Measurements from ENCODE around the gene PRM1. TPM values are rescaled to one million over a fixed set of nuclear protein-coding genes. Genes with fewer than 3 reads are reported as not detected.

Gene PRM1
- total RNA-seq, 1 donor from 2014 or later, result not detected

DNA sequence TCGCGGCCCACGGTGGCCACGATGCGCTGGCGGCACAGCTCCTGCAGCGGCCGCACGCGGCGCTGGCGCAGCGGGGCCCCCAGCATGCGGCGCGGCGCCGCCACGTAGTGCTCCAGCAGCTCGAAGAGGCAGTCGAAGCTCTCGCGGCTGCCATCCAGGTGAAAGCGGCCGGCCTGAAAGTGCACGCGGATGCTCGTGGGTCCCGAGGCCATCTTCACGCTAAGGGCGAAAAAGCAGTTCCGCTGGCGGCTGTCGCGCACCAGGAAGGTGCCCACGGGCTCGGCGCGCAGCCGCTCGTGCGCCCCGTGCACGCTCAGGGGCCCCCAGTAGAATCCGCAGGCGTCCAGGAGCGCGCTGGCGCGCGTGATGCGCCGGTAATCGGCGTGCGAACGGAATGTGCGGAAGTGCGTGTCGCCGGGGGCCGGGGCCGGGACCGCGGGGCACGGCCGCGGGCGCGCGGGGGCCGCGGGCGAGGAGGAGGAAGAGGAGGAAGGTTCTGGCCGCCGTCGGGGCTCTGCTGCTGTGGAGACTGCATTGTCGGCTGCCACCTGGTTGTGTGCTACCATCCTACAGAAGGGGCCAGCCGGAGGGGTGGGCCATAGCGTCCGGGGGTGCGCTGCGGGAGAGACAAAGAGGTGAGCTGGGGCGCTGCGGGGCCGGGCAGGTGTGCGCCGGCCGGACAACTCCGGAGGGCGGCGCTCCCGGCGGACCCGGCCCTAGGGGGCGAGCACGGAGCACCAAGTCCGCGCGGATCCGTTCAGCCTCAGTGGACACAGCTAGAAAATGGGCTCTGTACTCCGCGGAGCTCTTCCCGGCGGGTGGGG, 26.0 kb downstream of the PRM1 start:
- intact Hi-C loops (cut with micrococcal nuclease), result loop anchor here (1.0 to 10.0 kb wide), 7 partner anchors 63 to 660 kb away; partner anchors contain the start of genes CIITA, GSPT1, LITAF and ZC3H7A

DNA sequence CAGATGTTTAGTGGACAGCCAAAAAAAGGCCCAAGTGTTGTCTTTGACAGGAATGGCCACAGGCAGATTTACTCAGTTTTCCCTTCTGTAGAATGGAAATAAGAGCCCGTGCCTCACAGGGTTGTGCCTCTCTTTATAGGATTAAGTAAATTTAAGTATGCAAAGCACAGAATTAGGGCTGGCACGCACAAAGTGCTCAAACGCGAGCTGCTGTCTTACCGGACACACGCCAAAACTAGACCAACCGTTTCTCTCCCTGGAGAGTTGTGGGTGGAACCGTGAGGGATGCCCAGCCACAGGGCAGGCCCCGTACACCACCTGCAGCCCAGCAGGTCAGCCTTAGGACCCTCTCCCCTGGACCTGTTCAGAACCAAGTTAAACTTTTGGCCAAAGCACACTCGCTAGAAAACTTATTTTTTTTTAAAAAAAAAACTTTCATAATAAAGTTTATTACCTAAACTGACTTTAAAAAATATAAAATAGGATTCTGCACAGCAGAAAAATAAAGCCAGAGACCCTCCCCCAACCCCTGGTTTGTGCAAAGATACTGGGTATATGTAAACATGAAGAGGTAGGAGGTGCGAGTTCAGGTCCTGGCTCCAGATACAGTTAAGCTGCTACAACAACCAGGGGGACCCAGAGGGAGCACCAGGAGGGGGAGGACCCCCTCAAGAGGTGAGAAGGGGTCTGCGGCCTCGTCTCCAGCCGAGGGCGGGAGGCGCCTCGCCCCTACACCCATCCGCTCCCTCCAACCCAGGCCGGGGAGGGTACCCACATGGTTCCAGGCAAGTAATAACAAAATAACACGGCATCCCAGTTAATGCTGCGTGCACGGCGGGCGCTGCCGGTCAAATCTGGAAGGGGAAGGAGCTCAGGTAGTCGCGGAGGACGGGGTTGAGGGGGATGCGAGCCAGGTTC, 26.9 kb downstream of the PRM1 start:
- intact Hi-C loops (cut with micrococcal nuclease), result loop anchor here (1.0 to 10.0 kb wide), 9 partner anchors 21 to 661 kb away; partner anchors contain the start of genes CIITA, GSPT1, LITAF and ZC3H7A

DNA sequence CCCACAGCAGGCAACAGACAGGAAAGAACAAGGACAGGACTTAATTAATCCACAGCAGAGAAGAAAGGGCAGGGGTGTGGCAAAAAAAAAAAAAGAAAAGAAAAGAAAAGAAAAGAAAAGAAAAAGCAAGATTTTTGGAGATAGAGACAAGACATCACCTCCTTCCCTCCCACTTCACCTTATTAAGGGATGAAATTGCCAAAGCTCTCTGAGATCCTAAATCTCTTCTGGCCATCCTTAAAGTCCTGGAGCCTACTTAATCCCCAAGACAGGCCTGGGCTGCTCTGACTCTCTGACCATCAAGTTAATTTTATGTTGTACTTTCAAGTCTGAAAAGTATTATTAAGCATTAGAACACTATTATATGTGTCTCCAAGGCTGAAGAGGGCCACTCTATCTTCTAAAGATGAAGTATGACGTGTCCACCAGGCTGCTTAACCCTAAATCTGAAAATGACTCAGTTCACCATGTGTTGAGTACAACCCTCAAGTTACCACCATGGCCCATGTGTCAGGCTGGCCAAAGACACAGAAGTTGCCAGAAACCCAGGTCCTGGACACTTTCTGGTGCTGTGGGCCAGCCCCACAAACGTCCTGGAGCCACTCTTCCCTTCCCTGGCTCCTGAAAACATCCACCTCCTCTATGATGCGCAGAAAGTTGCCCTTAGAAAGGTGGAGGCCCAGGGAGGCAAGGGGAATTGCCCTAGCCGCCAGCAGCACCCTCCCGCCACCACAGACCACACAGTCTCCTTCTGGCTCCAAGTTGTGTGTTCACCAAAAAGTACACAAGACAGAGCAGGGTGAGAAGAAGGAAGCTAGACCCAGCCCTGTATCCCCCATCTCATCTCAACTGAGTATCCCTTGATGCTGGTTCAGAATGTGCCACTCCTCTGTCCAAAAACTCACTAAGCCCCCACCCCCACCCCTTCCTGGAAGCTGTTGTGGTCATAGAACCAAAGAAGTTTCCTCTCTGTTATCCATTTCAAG, 27.8 kb downstream of the PRM1 start:
- intact Hi-C loops (cut with micrococcal nuclease), result loop anchor here (1.0 to 10.0 kb wide), 9 partner anchors 20 to 661 kb away; partner anchors contain the start of genes CIITA, GSPT1, LITAF and ZC3H7A

DNA sequence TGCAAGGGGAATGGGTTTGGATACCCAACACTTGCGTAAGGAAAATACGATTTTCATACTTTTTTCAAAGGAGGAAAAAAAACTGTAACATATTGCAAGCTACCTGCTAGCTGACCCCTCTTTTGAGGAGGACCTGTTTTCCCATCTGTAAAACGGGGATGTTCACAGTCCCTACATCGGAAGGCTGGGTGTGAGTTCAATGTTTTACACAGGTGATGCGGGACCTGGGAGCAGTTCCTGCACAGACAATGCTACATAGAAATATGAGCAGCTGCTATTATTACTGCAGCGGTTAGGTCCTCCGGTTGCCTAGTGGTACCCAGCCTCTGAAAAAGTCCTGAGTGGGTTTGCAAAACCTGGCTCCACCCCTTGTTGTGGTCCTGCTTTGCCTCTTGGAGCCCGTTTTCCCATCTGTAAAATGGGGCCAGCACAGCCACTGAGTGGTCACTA, 28.6 kb downstream of the PRM1 start:
- intact Hi-C loops (cut with micrococcal nuclease), result loop anchor here (1.0 to 10.0 kb wide), 8 partner anchors 27 to 662 kb away; partner anchors contain the start of genes CIITA, GSPT1, LITAF and ZC3H7A

DNA sequence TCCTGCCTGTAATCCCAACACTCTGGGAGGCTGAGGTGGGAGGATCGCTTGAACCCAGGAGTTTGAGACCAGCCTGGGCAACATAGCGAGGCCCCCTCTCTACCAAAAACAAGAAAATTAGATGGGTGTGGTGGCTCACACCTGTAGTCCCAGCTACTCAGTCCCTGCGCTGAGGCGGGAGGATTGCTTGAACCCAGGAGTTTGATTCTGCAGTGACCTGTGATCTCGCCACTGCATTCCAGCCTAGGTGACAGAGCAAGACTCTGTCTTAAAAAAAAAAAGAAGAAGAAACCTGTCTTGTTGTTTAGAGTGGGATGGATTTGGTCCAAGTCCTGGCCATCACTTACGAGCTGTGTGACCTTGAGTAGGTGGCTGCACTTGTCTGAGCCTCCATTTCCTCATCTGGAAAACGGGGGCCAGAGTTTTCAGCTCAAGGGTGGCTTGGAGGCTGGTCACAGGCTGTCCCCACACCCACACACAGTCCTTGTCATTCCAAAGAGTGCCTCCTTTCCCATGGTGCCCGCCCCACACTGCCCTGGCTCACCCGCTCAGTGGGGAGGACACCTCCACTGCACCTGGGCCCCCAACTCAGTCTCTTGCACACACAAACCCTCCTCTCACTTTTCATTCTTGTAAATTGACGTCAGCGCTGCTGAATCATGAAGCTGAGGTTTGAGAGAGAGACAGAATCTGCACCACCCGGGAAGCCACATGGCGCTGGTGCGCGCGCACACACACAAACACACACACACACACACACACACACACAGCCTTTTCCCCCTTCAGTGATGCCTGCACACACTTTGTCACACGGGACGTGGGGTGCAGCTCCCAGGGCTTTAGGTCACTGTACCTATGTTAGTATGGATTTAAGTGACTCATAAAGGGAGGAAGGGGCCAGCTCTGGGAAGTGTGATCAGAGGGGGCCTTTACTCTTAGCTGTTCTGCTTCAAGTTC, 29.3 kb downstream of the PRM1 start:
- intact Hi-C loops (cut with micrococcal nuclease), result loop anchor here (1.0 to 10.0 kb wide), 8 partner anchors 27 to 663 kb away; partner anchors contain the start of genes CIITA, GSPT1, LITAF and ZC3H7A

DNA sequence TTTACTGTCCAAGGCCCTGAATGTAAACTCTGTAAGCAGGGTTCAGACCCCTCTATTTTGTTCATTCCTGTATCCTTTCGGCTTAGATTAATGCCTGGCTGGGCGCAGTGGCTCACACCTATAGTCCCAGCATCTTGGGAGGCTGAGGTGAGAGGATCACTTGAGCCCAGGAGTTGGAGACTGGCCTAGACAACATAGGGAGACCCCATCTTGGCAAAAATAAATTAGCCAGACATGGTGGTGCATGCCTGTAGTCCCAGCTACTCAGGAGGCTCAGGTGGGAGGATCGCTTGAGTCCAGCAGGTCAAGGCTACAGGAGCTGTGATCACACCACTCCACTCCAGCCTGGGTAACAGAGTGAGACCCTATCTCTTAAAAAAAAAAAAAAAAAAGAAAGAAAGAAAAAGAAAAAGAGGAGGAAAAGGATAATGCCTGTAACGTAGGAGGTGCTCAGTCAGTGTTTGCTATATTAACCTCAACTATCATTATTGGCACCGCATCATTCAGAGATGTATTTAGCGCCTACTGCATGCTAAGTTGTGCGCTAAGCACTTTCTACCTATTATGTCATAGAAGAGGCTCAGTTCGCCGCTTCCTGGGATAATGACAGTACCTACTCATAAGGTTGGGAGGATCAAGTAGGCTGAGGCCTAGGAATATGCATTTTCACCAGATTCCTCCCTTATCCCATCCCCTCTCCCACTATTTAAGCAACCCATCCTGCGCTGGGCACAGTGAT, 30.2 kb downstream of the PRM1 start:
- intact Hi-C loops (cut with micrococcal nuclease), result loop anchor here (5.0 to 10.0 kb wide), 5 partner anchors 59 to 664 kb away; partner anchors contain the start of genes CIITA, GSPT1, LITAF and ZC3H7A

DNA sequence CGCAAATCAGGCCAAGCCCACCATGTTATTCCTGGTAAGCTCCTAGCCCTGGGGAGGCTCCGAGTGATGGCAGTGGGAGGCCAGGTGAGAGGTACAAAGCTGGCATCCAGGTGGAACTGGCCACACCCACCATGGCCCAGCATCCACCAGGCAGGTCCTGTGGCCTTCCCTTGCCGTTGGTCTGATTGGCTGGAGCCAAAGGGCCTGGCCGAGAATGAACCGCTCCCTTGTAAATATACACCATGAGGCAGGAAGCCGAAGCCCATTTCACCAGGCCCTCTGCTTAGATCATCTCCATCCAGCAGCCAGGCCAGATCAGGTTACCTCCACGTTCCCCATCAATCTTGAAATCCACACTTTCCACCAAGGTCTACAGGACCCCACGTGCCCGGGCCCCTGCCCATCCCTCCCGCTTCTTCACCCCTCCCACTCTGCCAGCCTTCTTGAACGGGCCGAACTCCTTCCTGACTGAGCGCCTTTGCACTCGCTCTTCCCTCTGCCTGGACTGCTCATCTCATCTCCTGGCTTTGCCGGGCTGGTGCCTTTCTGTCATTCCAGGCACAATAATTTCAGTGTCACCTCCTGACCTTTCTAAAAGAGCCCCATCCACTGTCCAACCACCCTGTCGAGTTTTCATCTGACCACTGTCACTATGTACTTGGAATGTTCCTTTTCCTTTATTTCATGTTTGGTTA, 30.9 kb downstream of the PRM1 start:
- intact Hi-C loops (cut with micrococcal nuclease), result loop anchor here (5.0 to 10.0 kb wide), 5 partner anchors 58 to 665 kb away; partner anchors contain the start of genes CIITA, GSPT1, LITAF and ZC3H7A

DNA sequence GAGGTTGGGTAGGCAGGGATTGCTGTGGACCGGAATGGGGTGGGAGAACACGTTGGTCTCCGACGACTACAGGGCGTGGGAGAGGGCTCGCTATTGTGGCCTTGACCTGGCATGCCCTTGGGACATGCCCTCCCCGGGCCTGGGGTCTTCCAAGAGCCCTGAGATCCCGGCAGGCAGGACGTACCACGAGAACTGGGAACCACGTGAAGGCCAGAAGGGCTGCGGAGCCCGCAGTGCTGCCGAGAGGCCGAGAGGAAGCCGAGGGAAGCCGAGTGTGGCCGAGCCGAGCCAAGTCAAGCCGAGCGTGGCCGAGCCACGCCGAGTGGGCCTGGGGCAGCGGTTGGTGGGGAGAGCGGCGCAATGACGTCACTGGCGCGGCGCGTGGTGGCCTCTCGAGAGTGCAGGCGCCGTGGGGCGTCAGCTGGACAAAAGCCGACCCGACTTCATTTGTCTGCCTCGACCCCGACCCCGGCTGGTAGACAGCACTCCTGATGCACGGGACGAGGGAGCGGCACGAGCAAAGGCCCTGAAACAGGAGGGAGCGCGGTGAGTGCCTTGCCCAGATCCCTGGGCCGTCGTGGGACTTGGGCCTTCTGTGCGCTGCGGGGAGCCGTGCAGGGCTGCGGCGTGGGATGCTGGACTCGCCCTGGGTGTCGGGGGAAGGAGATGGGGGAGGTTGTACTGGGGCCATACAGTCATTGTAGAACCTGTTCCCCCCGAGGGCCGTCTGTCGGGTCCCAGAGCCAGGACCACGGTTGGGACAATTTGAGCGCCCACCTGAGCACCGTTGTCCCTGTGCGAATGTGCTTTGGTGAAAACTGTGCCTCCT, 31.7 kb downstream of the PRM1 start:
- intact Hi-C loops (cut with micrococcal nuclease), result loop anchor here (5.0 to 10.0 kb wide), 5 partner anchors 57 to 665 kb away; partner anchors contain the start of genes CIITA, GSPT1, LITAF and ZC3H7A

DNA sequence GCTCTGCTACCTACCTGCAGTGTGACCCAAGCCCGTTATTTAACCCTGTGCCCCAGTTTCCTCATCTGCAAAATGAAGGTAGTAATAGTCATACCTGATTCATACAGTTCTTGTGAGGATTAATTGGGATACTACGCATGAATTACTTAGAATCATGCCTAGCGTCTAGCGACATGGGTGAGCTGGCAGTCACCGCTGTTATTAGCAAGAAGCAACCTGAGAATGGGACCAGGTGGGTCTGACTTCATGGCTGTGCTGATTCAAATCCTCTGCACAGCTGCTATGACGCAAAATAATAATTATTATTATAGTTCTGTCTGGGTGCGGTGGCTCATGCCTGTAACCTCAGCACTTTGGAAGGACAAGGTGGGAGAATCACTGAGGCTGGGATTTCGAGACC, 33.0 kb downstream of the PRM1 start:
- intact Hi-C loops (cut with micrococcal nuclease), result no loop called here

DNA sequence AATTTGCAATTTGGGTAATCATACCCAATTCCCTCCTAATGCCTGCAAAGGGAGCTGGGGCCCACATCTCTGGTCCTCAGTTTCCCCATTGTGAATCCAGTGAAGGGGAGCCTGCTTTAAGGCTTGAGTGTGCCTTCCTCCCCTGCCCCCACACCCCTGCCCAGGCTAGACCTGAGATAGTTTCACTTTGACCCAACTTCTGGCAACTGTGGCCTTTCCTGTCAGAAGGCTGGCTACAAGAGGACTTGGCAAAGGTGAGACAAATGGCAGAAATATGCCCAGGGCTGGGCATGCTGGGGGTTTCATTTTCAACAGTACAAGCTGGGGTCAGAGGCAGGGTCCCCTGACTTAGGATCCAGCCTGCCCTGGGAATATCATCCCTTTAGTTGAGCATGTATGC, 35.1 kb downstream of the PRM1 start:
- intact Hi-C loops (cut with micrococcal nuclease), result no loop called here

DNA sequence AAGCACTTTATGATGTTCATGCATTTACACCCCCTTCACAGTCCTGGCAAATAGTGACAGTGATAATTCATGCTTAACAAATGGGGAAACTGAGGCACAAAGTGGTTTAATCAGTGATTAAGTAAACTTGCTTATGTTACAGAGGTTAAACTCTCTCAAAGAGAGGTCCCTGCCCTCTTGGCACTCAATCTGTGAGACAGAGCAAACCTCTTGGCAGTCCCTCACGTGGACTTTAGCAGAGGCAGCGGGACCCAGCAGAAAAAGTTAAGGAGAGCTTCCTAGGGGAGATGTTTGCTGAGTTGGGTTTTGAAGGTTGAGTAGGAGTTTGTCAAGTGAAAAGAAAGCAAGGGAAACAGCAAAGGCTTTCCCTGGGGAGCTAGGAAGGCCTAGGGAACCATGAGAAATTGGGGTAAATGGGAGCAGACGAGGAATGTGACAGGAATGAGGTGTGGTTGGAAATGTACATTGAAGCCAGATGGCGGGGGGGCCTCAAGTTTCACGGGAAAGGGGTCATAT, 35.9 kb downstream of the PRM1 start:
- intact Hi-C loops (cut with micrococcal nuclease), result no loop called here

DNA sequence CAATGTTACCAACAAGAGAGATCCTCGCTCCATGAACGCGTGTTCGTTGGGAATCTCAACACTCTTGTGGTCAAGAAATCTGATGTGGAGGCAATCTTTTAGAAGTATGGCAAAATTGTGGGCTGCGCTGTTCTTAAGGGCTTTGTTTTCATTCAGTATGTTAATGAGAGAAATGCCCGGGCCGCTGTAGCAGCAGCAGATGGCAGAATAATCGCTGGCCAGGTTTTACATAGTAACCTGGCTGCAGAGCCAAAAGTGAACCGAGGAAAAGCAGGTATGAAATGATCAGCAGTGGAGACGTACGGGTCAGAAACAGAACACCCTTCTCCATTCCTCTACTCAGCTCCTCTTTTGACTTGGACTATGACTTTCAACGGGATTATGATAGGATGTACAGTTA, 38.5 kb downstream of the PRM1 start:
- intact Hi-C loops (cut with micrococcal nuclease), result loop anchor here (1.0 kb wide), 1 partner anchor 8 kb away; no protein-coding TSS in a partner anchor

DNA sequence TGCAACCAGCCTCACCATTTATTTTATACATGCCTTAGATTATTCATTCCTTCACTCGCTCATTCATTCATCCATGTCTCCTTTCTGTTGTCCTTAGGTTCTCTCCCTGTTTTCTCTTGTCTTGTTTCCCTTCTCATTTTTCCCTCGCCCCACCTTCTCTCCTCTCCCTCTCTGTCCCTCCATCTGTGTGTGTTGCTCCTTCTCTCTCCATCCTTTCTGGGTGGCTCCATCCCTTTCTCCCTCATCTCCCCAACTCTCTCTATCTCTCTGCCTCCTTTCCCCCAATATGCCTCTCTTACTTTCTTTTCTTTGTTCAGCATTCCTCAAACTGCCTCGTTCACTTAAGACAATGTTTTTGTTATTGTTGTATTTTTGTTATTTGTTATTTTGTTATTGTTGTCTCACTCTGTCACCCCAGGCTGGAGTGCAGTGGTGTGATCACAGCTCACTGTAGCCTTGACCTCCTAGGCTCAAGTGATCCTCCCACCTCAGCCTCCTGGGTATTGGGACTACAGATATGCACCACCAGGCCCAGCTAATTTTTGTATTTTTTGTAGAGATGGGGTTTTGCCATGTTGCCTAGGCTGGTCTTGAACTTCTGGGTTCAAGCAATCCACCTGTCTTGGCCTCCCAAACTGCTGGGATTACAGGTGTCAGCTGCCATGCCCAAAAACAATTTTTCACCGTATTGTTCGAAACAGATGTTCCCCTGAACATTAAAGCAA, 39.5 kb downstream of the PRM1 start:
- intact Hi-C loops (cut with micrococcal nuclease), result no loop called here

DNA sequence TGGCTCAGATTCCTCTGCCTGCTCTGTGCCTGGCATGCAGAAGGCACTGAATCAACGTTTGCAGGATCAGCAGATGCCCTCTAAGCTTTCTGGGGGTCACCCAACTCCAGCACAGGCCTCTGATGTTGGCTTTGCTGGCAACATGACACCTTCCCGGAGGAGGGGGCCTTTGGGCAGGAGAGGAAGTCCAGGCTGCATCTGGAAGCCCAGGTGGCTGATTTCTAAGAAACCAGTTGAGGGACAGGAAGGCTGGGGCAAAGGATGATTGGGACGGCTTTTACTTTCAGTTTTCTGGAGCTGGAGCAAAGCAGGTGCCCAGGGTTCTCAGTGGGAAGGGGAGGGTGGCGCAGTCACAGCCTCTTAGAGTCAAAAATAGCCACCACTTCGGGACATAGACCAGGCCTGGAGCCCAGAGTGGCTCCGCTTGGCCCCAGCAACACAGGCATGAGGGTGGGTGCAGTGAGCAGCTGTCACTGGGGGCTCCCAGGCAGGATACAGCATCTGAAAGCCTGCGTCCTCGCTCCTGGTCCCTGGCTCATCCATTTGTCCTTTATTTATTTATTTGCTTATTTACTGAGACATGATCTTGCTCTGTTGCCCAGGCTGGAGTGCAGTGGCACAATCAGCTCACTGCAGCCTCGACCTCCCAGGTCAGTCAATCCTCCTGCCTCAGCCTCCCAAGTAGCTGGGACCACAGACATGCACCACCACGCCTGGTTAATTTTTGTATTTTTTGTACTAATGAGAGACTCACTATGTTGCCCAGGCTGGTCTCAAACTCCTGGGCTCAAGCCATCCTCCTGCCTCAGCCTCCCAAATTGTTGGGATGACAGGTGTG, 40.3 kb downstream of the PRM1 start:
- intact Hi-C loops (cut with micrococcal nuclease), result no loop called here
